HG03521 (cell line): ENCODE measurements around the gene ZNF385C.

ENCODE experiments used
- ATAC-seq: cut with Tn5 transposase; IDR thresholded peaks from one replicate; pipeline ENCODE4 v1.9.1; 2021; ENCODE audit warnings: mild to moderate bottlenecking, moderate library complexity; ENCODE audit not compliant: unreplicated experiment

The ZNF385C gene

GRCh38 chr17:41998497-41998896 is 99.8 kb downstream of the ZNF385C start:
- no peak for ATAC-seq

- ATAC-seq = no peak
Observed at GRCh38 chr17:41996855-41997164, 101.5 kb downstream of the ZNF385C start.

GRCh38 chr17:41992576-41992975 is 105.7 kb downstream of the ZNF385C start:
- ATAC-seq = no peak

- ATAC-seq = no peak
Observed at GRCh38 chr17:41989702-41990419, 108.4 kb downstream of the ZNF385C start.

- ATAC-seq = no peak
Observed at GRCh38 chr17:41988418-41988817, 109.9 kb downstream of the ZNF385C start.

- no peak for ATAC-seq
Observed at GRCh38 chr17:41987642-41988041, 110.6 kb downstream of the ZNF385C start.

GRCh38 chr17:41986634-41987033 is 111.6 kb downstream of the ZNF385C start:
- no peak for ATAC-seq

GRCh38 chr17:41985919-41986318 is 112.4 kb downstream of the ZNF385C start:
- ATAC-seq = no peak

GRCh38 chr17:41984454-41984853 is 113.8 kb downstream of the ZNF385C start:
- no peak for ATAC-seq

- ATAC-seq = no peak
Observed at GRCh38 chr17:41982026-41982760, 116.1 kb downstream of the ZNF385C start.

- no peak for ATAC-seq
Observed at GRCh38 chr17:41977991-41978390, 120.3 kb downstream of the ZNF385C start.

GRCh38 chr17:41976142-41976768 is 122.0 kb downstream of the ZNF385C start:
- no peak for ATAC-seq
